HG03066 (cell line): ENCODE data around the gene TBC1D25.
"Not testable (repeated sequence)": the region's sequence is repeated elsewhere in the genome, so short reads cannot be mapped to it uniquely, and the experiment has no call there.

Source experiments
- ATAC-seq: cut with Tn5 transposase; IDR thresholded peaks from one replicate; pipeline ENCODE4 v1.9.1; 2021; ENCODE audit warnings: low read depth; ENCODE audit not compliant: unreplicated experiment

Gene TBC1D25

DNA sequence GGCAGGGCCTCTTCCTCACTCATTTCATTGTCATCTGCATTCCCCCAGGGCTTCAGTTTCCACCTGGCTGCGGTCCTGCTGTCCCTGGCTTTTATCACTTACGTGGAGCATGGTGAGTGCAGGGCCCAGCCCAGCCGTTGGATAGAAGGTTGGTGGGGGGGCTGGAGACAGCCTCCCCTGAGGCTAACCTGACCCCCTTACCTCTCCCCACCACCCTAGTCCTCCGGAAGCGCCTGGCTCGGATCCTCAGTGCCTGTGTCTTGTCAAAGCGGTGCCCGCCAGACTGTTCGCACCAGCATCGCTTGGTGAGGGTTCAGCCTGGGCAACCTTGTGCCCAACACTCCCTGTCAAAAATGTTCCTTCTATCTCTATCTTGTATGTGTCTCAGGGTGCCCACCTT is 23.7 kb upstream of the TBC1D25 start:
- no peak for ATAC-seq

- no peak for ATAC-seq
Measured at GRCh38 chrX:48516285-48516684, 23.2 kb upstream of the TBC1D25 start.

GRCh38 chrX:48516987-48517386 is 22.5 kb upstream of the TBC1D25 start:
- no peak for ATAC-seq

- ATAC-seq = not testable (repeated sequence)
Measured at GRCh38 chrX:48519481-48519880, 20.0 kb upstream of the TBC1D25 start.

- ATAC-seq = no peak
Measured at GRCh38 chrX:48520455-48520854, 19.1 kb upstream of the TBC1D25 start.

DNA sequence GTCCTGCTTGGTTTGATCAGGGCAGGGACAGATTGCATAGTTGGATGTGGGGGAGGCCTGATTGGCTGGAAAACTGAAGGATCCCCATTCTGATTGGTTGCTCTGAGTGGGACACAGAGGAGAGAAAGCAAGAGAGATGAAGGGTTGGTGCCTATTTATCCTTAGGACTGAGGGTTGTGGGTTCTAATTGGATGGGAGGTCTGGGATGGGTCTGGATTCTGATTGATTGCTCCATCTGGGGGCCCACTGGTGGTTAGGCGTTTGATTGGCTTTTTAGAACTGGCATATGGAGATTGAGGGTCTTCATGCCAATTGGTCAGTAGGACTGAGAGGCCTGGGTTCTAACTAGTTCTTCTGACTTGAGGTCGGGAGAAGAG is 18.6 kb upstream of the TBC1D25 start:
- no peak for ATAC-seq

DNA sequence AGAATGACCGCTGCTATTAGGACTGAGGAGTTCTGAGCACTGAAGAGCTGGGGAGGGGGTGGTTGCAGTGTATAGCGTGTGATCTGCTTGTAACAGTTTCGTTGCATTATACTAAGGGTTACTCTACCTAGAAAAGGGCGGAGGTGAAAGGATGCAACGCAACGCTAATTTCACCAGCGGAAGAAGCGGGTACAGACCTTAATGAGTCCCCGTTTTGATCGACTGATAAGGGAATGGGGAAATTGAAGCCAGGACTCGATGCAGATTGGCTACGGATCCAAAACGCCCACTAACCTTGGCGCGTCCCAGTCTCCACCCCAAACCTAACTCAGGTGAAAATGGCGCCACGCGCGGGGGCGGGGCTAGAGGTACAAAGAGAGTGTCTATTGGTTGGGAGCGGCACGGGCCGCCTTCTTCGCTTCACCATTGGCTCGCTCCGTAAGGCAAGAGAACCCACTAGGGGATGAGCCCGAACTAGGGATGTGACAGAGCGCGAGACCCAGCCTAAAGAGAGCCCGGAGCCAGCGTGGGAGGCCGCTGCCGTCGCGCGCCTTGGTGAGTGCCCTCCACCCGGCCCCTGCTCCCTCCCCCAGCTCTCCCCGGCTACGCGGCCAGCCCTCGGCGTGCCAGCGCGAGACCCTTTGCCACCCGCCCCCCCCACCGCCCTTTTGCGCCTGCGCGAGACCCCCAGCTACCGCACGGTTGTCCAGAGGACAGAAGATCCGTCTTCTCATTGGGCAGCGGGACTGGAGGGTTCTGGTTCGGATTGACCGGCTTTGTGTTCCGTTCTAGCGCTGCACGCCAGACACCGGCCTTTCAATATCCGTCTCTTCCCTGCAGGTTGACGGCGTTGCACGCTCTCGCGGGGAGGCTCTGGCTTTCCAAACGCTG is 17.9 kb upstream of the TBC1D25 start, which contains the start of gene EBP:
Gene EBP (plus strand): TSS at position 456 of the 891 bp plus-strand sequence. CDS start 1,964 bp downstream, outside the sequence.
- ATAC-seq = peak; percentile 98

DNA sequence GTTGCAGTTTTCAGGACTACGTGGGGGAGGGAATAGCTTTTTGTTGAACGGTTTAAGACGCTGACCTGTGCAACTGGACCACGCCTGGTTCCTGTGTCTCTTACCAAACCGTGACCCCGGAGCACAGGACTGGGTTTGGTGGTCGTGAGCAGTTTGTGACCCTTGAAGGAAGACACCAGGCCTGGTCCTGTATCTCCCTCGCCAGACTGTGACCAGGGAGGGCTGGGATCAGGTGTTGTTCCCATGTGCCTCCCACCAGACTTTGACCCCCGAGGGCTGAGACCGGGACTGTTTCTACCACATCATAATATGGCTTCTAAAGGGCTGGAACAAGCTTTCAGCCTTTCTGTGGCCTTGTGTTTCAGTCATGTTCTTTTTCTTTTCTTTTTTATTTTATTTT is 17.2 kb upstream of the TBC1D25 start:
- ATAC-seq = no peak

GRCh38 chrX:48523682-48524081 is 15.8 kb upstream of the TBC1D25 start:
- ATAC-seq = no peak

- not testable (repeated sequence) for ATAC-seq
Measured at GRCh38 chrX:48525853-48526252, 13.7 kb upstream of the TBC1D25 start.

GRCh38 chrX:48530736-48531135 is 8.8 kb upstream of the TBC1D25 start:
- no peak for ATAC-seq

GRCh38 chrX:48531358-48531959 is 8.1 kb upstream of the TBC1D25 start:
- no peak for ATAC-seq

GRCh38 chrX:48532161-48532560 is 7.4 kb upstream of the TBC1D25 start:
- no peak for ATAC-seq

- ATAC-seq = no peak
Measured at GRCh38 chrX:48533165-48533564, 6.3 kb upstream of the TBC1D25 start.

DNA sequence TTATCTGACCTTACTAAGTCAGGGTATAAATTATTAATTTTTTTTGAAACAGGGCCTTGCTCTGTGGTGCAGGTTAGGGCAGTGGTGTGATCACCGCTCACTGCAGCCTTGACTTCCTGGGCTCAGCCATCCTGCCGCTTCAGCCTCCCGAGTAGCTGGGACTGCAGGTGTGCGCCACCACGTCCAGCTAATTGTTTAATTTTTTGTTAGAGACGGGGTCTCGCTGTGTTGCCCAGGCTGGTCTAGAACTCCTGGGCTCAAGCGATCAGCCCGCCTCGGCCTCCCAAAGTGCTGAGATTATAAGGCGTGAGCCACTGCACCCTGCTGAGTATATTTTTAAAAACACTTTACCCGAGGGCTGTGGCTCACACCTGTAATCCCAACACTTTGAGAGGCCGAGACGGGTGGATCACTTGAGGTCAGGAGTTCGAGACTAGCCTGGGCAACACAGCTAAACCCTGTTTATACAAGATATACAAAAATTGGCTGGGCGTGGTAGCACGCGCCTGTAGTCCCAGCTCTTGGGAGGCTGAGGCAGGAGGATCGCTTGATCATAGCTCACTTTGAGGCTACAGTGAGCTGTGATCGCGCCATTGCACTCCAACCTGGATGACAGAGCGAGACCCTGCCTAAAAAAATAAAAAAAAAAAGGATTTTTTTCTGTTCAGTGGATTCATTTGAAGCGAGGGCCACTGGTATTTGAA is 721 bp upstream of the TBC1D25 start:
- no peak for ATAC-seq

GRCh38 chrX:48540028-48540375 is 488 bp downstream of the TBC1D25 start:
- peak; percentile 22 for ATAC-seq

- no peak for ATAC-seq
Measured at GRCh38 chrX:48540480-48540879, 966 bp downstream of the TBC1D25 start.

- no peak for ATAC-seq
Measured at GRCh38 chrX:48541140-48541814, 1.8 kb downstream of the TBC1D25 start.

- no peak for ATAC-seq
Measured at GRCh38 chrX:48548871-48549270, 9.4 kb downstream of the TBC1D25 start.

- not testable (repeated sequence) for ATAC-seq
Measured at GRCh38 chrX:48555731-48556325, 16.3 kb downstream of the TBC1D25 start.
